AG20443 (cell line): Measurements from ENCODE around the gene ANKRD28.
A peak's percentile ranks its signal among the peaks of the same experiment; 100 is the strongest.

ENCODE experiments used
- DNase-seq: peaks from one replicate; pipeline ENCODE4 v3.0.0; 2012; ENCODE audit warnings: low spot score, mixed read lengths

The ANKRD28 gene

DNA sequence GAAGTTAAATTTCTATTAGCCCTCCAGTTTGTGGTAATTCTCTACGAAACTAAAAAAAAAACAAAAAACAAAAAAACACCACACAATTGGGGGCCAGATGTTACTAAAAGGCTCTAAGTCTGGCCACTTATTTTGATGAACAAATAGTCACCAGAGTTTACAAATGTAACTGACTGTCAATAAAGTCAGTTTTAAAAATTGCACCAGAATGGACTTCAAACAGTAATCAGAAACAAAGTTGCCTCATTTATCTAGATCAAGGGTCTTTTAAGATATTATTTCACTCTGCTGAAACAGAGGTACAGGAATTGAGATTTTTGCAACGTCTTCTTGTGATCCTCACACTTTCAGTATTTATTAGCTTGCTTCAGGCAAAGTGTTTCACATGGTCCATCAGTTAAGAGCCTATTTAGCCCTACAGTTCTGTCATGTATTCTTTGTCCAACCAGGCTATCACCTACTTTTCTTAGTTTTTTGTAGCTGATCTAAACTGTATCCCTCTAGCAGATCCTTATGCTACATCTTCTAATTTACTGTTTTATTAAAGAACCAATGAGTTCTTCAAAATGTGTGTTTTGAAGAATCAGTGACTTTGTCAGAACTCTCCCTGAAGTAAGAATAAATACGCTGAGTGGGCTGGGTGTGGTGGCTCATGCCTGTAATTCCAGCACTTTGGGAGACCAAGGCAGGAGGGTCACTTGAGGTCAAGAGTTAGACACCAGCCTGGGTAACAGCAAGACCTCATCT is 74.7 kb downstream of the ANKRD28 start:
- DNase-seq = no peak

DNA sequence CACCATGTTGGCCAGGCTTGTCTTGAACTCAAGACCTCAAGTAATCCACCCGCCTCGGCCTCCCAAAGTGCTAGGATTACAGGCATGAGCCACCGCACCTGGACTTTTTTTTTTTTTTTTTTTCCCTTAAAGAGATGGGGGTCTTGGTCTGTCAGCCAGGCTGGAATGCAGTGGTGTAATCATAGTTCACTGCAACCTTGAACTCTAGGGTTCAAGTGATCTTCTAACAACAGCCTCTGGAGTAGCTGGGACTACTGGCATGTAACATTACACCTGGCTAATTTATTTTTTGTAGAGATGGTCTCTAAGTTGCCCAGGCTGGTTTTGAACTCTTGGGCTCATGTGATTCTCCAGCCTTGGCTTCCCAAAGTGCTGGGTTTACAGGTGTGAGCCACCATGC is 81.6 kb downstream of the ANKRD28 start:
- DNase-seq = no peak

DNA sequence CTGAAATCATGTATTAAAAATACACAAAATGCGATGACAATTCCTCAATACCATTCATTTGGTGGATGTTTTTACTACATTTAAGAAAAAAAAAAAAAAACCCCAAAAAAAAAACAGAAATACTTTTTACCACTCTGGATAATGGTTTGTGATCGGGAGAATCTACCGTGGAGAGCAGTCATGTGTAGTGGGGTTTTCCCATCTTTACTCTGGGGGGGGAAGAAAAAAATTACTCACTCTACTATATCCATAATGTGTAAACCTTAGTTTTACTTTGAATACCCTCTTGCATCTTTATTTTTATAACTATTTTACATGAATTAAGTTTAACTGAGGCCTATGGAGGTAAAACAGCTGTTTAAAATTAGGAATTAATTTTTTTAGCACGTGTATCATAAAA is 83.3 kb downstream of the ANKRD28 start:
- no peak for DNase-seq

DNA sequence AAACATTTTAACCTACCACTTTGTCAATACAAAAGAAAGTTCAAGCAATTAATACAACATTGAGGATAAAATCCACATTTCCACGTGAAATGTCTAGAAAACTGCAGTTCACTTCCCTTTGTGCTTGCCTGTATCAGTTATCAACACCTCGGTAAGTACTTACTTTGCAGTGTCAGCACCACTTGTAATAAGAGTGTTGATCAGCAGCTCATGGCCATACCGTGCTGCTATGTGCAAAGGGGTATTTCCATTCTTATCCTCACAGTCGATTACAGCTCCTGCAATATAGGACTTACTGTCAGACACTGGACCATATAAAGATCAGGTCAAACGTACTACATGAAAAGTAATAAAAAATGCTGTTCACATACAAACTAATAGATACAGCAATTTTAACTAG is 84.4 kb downstream of the ANKRD28 start:
- DNase-seq = no peak

DNA sequence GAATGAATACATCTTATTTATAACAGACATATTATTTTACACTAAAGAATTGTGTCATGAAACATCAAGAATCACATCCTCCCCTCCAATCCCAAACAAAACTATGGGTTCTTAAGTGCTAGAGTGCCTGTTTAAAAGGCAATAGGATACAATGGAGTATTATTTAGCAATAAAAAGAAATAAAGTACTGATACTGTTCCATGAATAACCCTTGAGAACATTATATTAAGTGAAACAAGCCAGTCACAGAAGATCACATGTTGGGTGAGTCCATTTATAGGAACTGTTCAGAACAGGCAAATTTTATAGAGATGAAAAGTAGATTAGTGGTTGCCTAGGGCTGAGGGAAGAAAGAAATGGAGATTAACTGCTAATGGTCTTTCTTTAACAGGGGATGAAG is 86.5 kb downstream of the ANKRD28 start:
- no peak for DNase-seq

DNA sequence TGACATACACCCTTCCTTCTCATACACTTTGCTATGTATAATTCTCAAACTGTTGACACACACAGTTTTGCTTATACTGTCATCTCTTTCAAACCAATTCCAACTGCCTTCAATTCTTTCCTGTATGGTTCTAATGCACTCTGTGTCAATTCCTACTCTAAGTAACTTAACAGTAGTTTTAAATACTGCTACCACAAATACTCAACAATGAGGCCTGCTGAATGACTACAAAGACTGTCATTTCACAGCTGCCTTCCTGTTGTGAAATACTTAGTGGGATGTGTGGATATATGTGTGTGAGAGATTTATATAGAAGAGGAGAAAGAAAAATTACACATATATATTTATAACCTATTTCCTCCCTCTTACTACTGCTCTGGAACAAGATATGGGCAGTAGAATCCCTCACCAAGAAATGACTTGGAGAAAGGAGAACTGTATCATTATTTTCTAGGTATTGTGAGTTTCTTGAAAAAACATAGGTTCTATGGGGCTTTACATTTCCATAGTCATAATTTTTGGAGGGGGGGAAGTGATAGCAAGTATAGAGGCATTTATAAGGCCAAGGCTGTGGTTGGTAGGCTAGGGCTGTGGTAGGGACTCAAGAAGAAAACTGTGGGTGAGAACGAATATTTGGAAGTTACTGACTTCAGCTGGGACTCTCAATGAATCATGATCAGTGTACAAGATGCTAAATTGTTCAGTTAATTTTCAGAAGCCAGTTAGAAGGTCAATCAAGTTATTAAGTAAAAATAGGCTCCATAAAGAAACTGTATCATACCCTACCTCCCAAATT is 88.7 kb downstream of the ANKRD28 start:
- peak; percentile 22 for DNase-seq

DNA sequence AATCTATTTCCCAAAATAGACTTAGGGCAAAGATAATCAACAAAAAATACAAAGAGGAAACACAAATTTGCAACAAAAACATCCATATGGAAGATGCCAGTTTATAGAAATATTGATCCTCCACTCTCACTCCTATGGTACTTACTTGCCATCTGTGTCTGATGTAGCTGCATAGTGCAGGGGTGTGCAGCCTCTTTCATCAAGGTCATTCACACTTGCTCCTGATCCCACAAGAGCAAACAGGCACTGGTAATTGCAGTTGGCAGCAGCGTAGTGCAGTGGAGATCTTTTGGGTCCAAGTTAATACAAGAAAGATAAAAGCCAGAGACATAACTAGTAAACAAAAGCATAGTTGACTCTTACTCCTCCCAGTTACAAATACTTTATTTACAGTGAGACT is 90.0 kb downstream of the ANKRD28 start:
- no peak for DNase-seq

DNA sequence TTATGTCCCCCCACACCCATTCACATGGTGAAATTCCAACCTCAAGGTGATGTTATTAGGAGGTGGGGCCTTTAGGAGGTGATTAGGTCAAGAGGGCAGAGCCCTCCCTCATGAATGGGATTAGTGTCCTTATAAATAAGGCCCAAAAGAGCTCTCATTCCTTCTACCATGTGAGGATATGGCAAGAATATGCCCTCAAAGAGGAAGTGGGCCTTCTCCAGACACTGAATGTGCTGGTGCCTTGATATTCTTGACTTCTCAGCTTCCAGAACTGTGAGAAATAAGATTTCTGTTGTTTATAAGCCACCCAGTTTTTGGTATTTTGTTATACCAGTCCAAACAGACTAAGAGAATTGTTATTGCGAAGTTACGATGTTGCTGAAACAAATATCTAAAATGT is 94.4 kb downstream of the ANKRD28 start:
- no peak for DNase-seq

DNA sequence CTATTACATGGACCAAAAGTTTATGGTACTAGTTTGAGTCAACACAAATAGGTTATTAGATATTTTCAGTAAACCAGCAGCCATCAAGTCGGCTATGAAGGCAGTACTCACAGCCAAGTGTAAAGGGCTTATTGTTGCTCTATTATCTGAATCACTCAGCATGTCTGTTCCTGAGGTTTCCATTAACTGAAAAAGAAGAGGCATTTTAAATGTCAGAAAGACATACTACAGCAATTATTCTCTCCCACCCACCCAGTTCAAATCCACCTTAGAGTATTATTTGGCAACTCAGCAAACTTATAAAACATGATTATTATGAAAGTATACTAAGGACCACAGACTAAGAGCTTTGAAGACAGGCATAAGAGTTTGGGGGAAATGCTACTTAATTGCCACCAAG is 103.2 kb downstream of the ANKRD28 start:
- DNase-seq = no peak

DNA sequence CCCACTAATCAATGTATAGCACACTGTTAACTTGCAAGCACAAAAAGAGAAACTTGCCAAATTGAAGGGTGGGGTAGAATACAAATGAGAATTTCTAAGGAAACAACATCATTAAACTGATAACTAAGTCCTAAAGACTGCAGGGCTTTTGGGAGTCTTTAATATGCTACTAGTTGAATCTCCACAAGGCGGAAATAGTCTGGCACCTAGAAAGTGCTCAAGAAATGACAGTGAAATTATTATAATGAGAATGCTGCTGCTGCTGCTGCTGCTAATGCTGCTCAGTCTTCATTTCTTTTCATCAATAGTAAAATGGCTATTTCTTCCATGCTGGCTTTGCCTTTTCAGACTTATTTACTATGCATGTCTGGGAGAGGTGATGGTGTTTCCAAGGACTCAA is 104.4 kb downstream of the ANKRD28 start:
- DNase-seq = no peak

DNA sequence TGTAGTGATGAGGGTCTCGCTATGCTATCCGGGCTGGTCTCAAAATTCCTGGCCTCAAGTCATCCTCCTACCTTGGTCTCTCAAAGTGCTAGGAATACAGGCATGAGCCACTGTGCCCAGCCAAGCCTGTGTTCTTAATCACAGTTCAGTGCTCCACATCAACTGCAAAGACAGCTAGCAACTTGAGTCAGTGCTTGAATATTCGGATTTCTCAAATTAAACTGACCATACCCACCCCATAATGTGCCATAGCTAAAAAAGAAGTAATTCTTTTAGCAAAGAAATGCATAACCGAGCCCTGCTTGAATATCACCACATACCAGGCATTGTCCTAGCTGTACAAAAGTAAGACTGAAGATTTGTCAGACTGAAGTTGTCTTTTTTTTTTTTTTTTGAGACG is 107.0 kb downstream of the ANKRD28 start:
- no peak for DNase-seq

DNA sequence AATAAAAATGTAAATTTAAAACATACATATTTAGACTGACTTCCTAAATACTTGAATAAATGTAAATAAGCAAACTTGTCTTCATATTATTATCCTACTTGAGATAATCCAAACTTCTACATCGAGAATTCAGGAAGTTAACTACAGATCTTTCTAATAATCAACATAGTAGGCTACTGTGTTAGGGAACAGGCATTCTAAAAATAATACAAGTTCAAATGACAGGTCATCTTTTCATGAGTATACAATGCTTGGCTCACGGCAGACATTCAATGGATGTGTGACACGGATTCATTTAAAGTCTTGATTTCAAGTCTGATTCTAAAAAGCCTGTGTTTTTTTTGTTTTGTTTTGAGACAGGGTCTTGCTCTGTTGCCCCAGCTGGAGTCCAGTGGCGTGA is 107.5 kb downstream of the ANKRD28 start:
- no peak for DNase-seq

DNA sequence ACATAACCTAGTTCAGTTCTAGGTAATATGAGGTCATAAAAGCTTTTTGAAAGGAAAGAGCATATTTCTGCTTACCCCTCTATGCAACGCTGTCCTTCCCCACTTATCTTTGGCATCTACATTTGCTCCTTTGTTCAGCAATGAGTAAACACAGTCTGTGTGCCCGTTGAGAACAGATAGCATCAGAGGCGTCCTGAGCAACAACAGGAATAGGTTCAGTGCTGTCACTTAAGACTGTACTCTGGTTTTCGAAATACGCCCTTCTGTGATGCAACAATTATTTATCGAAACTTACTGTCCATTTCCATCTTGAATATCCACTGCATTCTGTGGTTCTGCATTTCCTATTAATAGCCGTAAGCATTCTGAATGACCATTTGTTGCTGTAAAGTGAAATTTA is 111.9 kb downstream of the ANKRD28 start:
- no peak for DNase-seq

DNA sequence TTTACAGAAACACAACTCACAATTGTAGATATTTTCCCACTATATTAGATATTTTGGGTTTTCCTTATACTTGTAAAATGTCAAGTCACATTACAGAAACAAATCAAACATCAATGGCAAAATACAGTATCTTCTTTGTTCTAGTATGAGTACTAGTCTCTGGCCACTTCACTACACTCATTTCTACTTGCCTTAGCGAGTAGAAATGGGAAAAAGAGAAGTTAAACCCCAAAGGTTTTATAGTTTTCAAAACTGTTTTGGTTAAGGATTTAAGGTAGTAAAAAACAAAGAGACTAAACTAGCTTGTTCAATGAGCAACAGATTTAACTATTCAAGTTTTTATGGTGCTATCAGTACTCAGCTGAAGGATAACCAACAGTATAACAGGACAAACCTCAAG is 114.5 kb downstream of the ANKRD28 start:
- no peak for DNase-seq

DNA sequence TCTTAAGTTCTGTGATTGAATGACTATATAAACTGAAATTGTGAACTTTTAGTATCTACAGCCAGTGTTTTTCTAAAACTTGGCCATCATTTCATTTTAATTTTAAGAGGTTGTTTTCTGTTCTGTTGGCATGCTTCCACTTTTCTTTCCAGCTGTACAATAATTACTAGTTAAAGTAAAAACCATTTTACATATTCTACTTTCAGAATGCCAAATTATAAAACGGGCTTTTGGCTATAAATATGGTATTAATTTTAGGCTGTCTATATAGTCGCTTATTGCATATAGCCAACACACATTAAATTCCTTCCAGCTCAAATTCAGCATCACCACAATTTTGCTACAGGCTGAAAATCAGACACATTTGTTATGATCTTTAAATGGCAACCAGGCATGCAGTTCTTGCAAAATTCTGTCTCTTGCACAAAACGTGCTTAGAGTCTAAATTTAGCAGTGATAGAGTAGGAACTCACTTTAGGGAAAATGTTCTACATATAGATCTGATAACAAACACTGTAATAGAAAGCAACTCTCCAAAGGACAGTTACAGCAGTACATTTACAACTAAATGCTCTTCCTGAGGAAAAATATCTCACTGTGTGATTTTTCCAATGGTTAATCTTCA is 115.1 kb downstream of the ANKRD28 start:
- DNase-seq = no peak

DNA sequence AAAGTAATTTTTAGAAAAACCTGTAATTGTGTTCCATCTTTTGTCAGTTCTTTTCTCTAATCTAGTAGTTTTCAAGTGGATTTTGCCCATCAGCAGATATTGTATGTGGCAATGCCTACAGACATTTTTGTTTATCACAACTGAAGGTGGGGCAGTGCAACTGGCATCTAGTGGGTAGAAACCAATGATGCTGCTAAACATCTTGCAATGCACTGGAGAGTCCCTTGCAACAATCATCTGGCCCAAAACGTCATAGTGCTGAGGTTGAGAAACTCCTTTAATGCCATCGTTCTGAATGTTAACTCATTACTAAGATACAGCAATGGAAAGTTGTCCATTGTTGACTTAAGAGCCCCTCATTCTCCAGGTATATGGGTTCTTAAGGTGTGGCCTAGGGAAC is 116.1 kb downstream of the ANKRD28 start:
- DNase-seq = no peak

DNA sequence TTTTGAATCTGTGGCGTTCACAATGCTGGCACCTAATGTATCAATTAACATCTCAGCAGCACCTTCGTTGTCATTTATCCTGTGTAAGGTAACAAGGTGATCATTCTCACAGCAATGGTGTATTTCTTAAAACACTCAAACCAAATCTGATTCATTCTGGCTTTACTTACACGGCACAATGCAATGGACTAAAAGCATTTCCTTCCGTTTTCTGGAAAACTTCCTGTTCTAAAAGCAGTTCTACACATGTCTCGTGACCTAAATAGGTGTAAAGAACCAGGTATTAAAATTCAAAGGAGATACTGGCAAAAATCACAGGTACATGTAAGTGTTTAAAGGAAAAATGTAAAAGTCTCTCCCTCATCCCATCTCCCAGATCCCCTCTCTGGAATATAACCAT is 118.5 kb downstream of the ANKRD28 start:
- no peak for DNase-seq

DNA sequence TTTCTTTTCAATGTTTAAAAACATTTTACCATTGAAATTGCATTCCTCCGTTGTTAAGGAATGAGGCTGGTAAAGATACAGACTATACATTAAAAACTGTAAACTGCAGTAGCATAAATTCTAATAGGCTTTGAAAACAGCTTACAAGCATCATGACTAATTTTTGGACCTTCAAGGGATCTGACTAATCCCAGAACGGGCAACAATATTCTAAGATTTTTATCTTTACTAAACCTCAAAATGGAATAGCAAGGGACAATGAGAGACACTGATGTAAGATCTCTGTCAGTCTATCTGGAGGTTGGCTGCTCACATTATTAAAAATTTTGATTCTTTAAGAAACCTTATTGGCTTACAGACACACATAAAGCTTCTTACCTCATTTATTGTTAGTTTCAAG is 121.5 kb downstream of the ANKRD28 start:
- DNase-seq = no peak

DNA sequence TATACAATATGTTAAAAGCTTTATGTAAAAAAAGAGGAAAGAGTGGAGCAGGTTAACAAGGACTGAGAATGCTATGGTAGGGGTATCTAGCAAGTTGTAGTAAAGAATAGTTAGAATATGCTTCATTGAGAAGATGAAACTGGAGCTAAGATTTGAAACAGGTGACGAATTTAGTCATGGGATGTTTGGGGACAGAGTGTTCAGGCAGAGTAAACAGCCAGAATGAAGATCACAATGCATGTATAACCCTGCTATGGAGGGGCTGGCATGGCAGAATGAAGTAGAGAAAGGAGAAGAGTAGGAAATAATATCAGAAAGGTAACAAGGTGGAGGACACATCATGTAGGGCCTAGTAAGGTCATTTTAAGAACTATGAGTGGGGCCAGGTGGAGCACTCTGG is 124.2 kb downstream of the ANKRD28 start:
- no peak for DNase-seq

DNA sequence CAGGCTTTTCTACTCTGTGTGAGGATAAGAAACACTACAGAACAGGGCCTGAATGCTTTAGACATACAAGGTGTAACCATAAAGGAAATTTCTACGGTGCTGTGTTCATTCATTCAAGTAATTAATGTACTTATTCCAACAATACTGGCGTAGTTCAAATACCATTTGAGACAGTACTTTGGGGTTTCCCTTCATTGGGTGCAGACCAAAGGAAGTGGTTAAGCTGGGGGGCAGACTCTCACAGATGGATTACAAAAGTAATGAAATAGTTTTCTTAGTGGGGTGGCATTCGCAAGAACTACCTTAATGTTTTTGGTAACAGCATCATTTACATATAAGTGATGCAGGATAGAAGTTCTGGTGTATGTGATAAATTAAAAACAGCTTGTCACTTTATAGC is 130.3 kb downstream of the ANKRD28 start:
- DNase-seq = no peak

DNA sequence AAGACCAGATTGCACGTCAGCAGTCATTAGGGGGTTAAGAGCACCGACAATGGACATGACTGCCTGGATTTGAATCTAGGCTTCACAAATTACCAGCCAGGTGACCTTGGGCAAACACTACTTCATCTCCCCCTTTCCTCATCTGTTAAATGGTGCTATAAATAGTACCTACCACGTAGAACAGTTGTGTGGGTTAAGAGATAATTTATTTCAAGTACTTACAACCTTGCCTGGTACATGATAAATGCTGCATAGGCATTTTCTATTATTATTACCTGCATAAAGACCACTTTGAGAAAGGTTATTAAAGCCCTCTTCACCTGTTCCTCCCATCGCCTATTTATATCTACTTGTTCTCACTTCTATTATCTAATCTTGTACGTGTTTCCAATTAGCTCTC is 131.5 kb downstream of the ANKRD28 start:
- DNase-seq = no peak

DNA sequence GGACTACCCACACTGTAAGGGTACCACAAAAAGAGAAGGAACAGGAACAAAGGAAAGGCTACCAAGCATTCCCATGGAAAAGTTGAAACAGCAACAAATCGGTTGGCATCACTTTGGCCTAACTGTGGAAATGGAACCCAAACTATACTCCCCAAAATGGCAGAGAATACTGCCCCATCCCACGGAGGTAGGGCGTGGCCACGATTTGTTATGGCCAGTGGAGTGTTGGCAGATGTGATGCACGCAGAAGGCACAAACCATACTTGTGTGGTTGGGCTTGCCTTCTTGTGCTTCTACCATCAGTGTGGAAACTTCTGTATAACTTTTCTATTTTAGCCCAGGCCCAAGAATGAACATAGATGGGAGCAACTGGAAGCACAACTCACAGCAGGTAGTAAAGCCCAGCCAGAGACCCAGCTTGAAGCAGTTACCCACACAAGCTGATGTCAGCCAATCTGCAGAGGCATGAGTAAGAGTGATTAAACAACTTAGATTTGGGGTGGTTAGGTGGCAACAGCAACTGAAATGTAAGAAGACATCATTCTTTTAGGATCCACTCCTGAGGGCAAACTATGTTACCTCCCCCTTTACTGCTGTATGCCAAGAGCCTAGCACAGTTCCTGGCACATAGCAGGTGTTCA is 132.1 kb downstream of the ANKRD28 start:
- no peak for DNase-seq

DNA sequence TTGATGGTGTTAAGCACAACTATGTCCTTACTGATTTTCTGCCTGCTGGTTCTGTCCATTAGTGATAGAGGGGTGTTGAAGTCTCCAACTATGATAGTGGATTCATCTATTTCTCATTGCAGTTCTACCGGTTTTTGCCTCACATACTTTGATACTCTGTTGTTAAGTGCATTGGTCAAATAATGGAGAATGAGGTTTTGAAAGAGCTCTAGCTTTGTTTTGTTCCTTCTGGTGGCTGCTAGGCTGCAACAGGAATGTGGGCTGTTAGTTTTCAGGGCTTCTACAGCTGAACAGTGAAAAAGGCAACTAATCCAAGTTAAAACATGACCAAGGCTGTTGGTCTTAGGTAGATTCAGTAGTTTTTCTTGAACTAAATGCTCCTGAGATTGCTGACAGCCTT is 133.6 kb downstream of the ANKRD28 start:
- DNase-seq = no peak
